Upper lobe of left lung (tissue), 6 donors: ENCODE measurements around the gene UBE2E1. TPM values are rescaled to one million over a fixed set of nuclear protein-coding genes. Genes with fewer than 3 reads are reported as not detected.
A peak's percentile ranks its signal among the peaks of the same experiment; 100 is the strongest.

Source experiments
- ATAC-seq, 2 donors: fragments of 200-7000 bp; cut with Tn5 transposase; one replicate each; pipeline ENCODE4 v1.9.1; 2022; ENCODE audit warnings: mild to moderate bottlenecking in 2 of 2, moderate library complexity in 2 of 2; ENCODE audit not compliant: low FRiP score in 2 of 2
- DNase-seq, 2 donors: peaks; one replicate each; pipeline ENCODE4 v3.0.0-alpha.2; 2019 to 2020
- H3K27ac ChIP-seq, 4 donors: fragments of 200-600 bp; sonication (generic); one replicate each; pipeline ENCODE4 v1.5.1; 2016 to 2019
- H3K27me3 ChIP-seq, 4 donors: fragments of 200-600 bp; sonication (generic); one replicate each; pipeline ENCODE4 v1.5.1; 2017 to 2019
- H3K36me3 ChIP-seq, 4 donors: fragments of 200-600 bp; sonication (generic); one replicate each; pipeline ENCODE4 v1.5.1; 2016 to 2019
- H3K4me1 ChIP-seq, 4 donors: fragments of 200-600 bp; sonication (generic); one replicate each; pipeline ENCODE4 v1.5.1; 2018 to 2019
- H3K4me3 ChIP-seq, 4 donors: fragments of 200-600 bp; sonication (generic); one replicate each; pipeline ENCODE4 v1.5.1; 2017 to 2019; ENCODE audit warnings: mild to moderate bottlenecking in 2 of 4, moderate library complexity in 1 of 4
- H3K9me3 ChIP-seq, 4 donors: fragments of 200-600 bp; sonication (generic); one replicate each; pipeline ENCODE4 v1.5.1; 2018 to 2019
- CTCF ChIP-seq, 6 experiments: fragments of 450-650 bp in 4 of 6; fragments of 200-600 bp in 2 of 6; sonication (generic) in 2 of 6; IDR thresholded peaks; one replicate each; pipeline ENCODE4 v1.5.1; 2016 to 2019; ENCODE audit warnings: antibody characterized with exemption in 6 of 6
- EP300 ChIP-seq, 4 donors: sonication (generic); formaldehyde crosslinking; IDR thresholded peaks; one replicate each; pipeline ENCODE4 v1.5.1; 2017; ENCODE audit warnings: antibody characterized with exemption in 4 of 4, control low read depth in 2 of 4
- POLR2A ChIP-seq, 4 donors: fragments of 450-650 bp; IDR thresholded peaks; one replicate each; pipeline ENCODE4 v1.5.1; 2016 to 2017; ENCODE audit warnings: antibody characterized with exemption in 4 of 4, mild to moderate bottlenecking in 2 of 4
- POLR2AphosphoS5 ChIP-seq, 2 donors: sonication (generic); formaldehyde crosslinking; IDR thresholded peaks; one replicate each; pipeline ENCODE4 v1.5.1; 2017; ENCODE audit warnings: antibody characterized with exemption in 2 of 2
- WGBS, 2 donors: methylation state at CpG; one replicate each; pipeline ENCODE4 v1.1.5; 2017 to 2018; 5-methylcytosine and 5-hydroxymethylcytosine counted together
- total RNA-seq, 6 donors: library from RNA; depleted of rRNA in 4 of 6; stranded (reverse); fragments of >200 nt in 4 of 6; gene quantifications; one replicate each; pipeline versions ENCODE4 v1.1.0 to v1.2.1, GENCODE V29; 2016 to 2021
- donor health status: DM: no; HTN: no; CAD: no; lungs with moderate emphysema.
- donor health status: DM: no; HTN: yes; CAD: no; lungs with severe emphysema.

The UBE2E1 gene
- total RNA-seq, 6 donors from 2014 or later, result 44.8 to 108 (median 80.5) TPM

- Histone ChIP-seq H3K9me3 (no peaks in the 10 kb centered on the region), H3K36me3 (no peaks in the 10 kb centered on the region), H3K4me3 (no peak overlapping the region), H3K27me3 (no peaks in the 10 kb centered on the region), H3K27ac (no peak overlapping the region), H3K4me1 (peaks cover 19 to 35% (median 32%) of the 10 kb centered on the region in 4 donors)
- WGBS, 2 donors, result 85% methylated on average over 1 of the region's 1 CpG
- DNase-seq (no peak), ATAC-seq (no peak)
- TF ChIP-seq POLR2AphosphoS5 (IDR thresholded peaks at IDR 0.05) (no peak), EP300 (IDR thresholded peaks at IDR 0.05) (no peak), CTCF (IDR thresholded peaks at IDR 0.05) (no peak), POLR2A (IDR thresholded peaks at IDR 0.05) (no peak)
Observed at GRCh38 chr3:23821858-23822257, 16.1 kb downstream of the UBE2E1 start.

- no peaks in the 10 kb centered on the region for H3K36me3 ChIP-seq
- TF ChIP-seq EP300 (IDR thresholded peaks at IDR 0.05) (no peak), POLR2AphosphoS5 (IDR thresholded peaks at IDR 0.05) (no peak), POLR2A (IDR thresholded peaks at IDR 0.05) (no peak), CTCF (IDR thresholded peaks at IDR 0.05) (no peak)
- ATAC-seq (no peak), DNase-seq (no peak)
- 93 to 94% methylated on average over 7 of the region's 7 CpGs for WGBS, 2 donors
- no peaks in the 10 kb centered on the region for H3K9me3 ChIP-seq
- no peaks in the 10 kb centered on the region for H3K27me3 ChIP-seq
- H3K27ac ChIP-seq, result no peak overlapping the region
- no peak overlapping the region for H3K4me3 ChIP-seq
- H3K4me1 ChIP-seq, result peaks cover 23 to 40% (median 34%) of the 10 kb centered on the region in 4 donors
Observed at GRCh38 chr3:23822559-23822958, 16.8 kb downstream of the UBE2E1 start.

- 63 to 68% methylated on average over 3 of the region's 3 CpGs for WGBS, 2 donors
Observed at GRCh38 chr3:23823620-23824019, 17.9 kb downstream of the UBE2E1 start.

GRCh38 chr3:23824699-23825444 is 19.1 kb downstream of the UBE2E1 start:
- ATAC-seq (peak in 1 of 2 donors; percentile 43), DNase-seq (no peak)
- Histone ChIP-seq H3K4me3 (no peak overlapping the region), H3K36me3 (no peaks in the 10 kb centered on the region), H3K27ac (no peak overlapping the region), H3K27me3 (no peaks in the 10 kb centered on the region), H3K9me3 (no peaks in the 10 kb centered on the region), H3K4me1 (peaks cover 23 to 41% (median 30%) of the 10 kb centered on the region in 4 donors)
- TF ChIP-seq CTCF (IDR thresholded peaks at IDR 0.05), result no peak
- WGBS, 2 donors, result 54 to 71% methylated on average over 5 of the region's 5 CpGs

More at GRCh38 chr3:23823620-23824019, 17.9 kb downstream of the UBE2E1 start:
- H3K27me3 ChIP-seq, result no peaks in the 10 kb centered on the region
- H3K4me1 ChIP-seq, result peaks cover 23 to 41% (median 31%) of the 10 kb centered on the region in 4 donors
- ATAC-seq (no peak), DNase-seq (no peak)
- no peak overlapping the region for H3K4me3 ChIP-seq
- H3K36me3 ChIP-seq, result no peaks in the 10 kb centered on the region
- no peak for TF ChIP-seq CTCF (IDR thresholded peaks at IDR 0.05)
- TF ChIP-seq POLR2A (IDR thresholded peaks at IDR 0.05), result no peak
- no peak for TF ChIP-seq POLR2AphosphoS5 (IDR thresholded peaks at IDR 0.05)
- no peak for TF ChIP-seq EP300 (IDR thresholded peaks at IDR 0.05)
- no peak overlapping the region for H3K27ac ChIP-seq
- no peaks in the 10 kb centered on the region for H3K9me3 ChIP-seq

GRCh38 chr3:23825802-23826201 is 20.0 kb downstream of the UBE2E1 start:
- Histone ChIP-seq H3K4me3 (no peak overlapping the region), H3K9me3 (no peaks in the 10 kb centered on the region), H3K36me3 (no peaks in the 10 kb centered on the region), H3K4me1 (peaks cover 23 to 36% (median 30%) of the 10 kb centered on the region in 4 donors), H3K27me3 (no peaks in the 10 kb centered on the region), H3K27ac (no peak overlapping the region)
- ATAC-seq, result no peak
- DNase-seq, result no peak
- TF ChIP-seq CTCF (IDR thresholded peaks at IDR 0.05), result no peak
- TF ChIP-seq EP300 (IDR thresholded peaks at IDR 0.05), result no peak
- no peak for TF ChIP-seq POLR2A (IDR thresholded peaks at IDR 0.05)
- TF ChIP-seq POLR2AphosphoS5 (IDR thresholded peaks at IDR 0.05), result no peak
- WGBS, 2 donors, result 91 to 94% methylated on average over 4 of the region's 4 CpGs
